Activated CD4-positive, alpha-beta T cell treated with anti-CD3 and anti-CD28 coated beads for 1 hour (primary cell): ENCODE data around the gene PEBP1.
"Not testable (repeated sequence)": the region's sequence is repeated elsewhere in the genome, so short reads cannot be mapped to it uniquely, and the experiment has no call there.

ENCODE experiments used
- DNase-seq: peaks from one replicate; pipeline ENCODE4 v3.0.0-alpha.2; 2020

Gene PEBP1

GRCh38 chr12:118135788-118136558 is at the start of gene PEBP1:
Gene PEBP1, plus strand, starts transcription at chr12:118136124. Its CDS starts 86 bp downstream, at chr12:118136210.
- peak; percentile 84 for DNase-seq

GRCh38 chr12:118089782-118090181 is 46.1 kb upstream of the PEBP1 start:
- no peak for DNase-seq

GRCh38 chr12:118094039-118094438 is 41.9 kb upstream of the PEBP1 start:
- no peak for DNase-seq

- DNase-seq = no peak
Measured at GRCh38 chr12:118098401-118098800, 37.5 kb upstream of the PEBP1 start.

- DNase-seq = no peak
Measured at GRCh38 chr12:118098911-118099671, 36.8 kb upstream of the PEBP1 start.

GRCh38 chr12:118101051-118101450 is 34.9 kb upstream of the PEBP1 start:
- no peak for DNase-seq

GRCh38 chr12:118102070-118102469 is 33.9 kb upstream of the PEBP1 start:
- DNase-seq = no peak

- DNase-seq = no peak
Measured at GRCh38 chr12:118102609-118103008, 33.3 kb upstream of the PEBP1 start.

GRCh38 chr12:118103201-118103600 is 32.7 kb upstream of the PEBP1 start:
- DNase-seq = no peak

GRCh38 chr12:118103601-118104382 is 32.1 kb upstream of the PEBP1 start, which contains the start of gene VSIG10:
Gene VSIG10, minus strand, starts transcription at chr12:118104011. Its CDS starts 340 bp downstream, at chr12:118103671.
- DNase-seq = no peak

GRCh38 chr12:118107011-118107410 is 28.9 kb upstream of the PEBP1 start:
- DNase-seq = no peak

- no peak for DNase-seq
Measured at GRCh38 chr12:118107694-118108093, 28.2 kb upstream of the PEBP1 start.

GRCh38 chr12:118109088-118109487 is 26.8 kb upstream of the PEBP1 start:
- DNase-seq = no peak

- no peak for DNase-seq
Measured at GRCh38 chr12:118119449-118119879, 16.5 kb upstream of the PEBP1 start.

GRCh38 chr12:118120579-118121363 is 15.2 kb upstream of the PEBP1 start:
- peak; percentile 36 for DNase-seq

GRCh38 chr12:118122264-118122663 is 13.7 kb upstream of the PEBP1 start:
- no peak for DNase-seq

- no peak for DNase-seq
Measured at GRCh38 chr12:118124333-118124874, 11.5 kb upstream of the PEBP1 start.

- no peak for DNase-seq
Measured at GRCh38 chr12:118125743-118126118, 10.2 kb upstream of the PEBP1 start.

GRCh38 chr12:118126119-118126757 is 9.7 kb upstream of the PEBP1 start:
- DNase-seq = no peak

- DNase-seq = no peak
Measured at GRCh38 chr12:118127867-118128266, 8.1 kb upstream of the PEBP1 start.

GRCh38 chr12:118129436-118129835 is 6.5 kb upstream of the PEBP1 start:
- DNase-seq = not testable (repeated sequence)
